GM18870 (cell line): ENCODE data around the gene GLE1.

Experiments used
- ATAC-seq: cut with Tn5 transposase; IDR thresholded peaks from one replicate; pipeline ENCODE4 v1.9.1; 2021; ENCODE audit warnings: moderate library complexity; ENCODE audit not compliant: unreplicated experiment

The GLE1 gene, protein sequence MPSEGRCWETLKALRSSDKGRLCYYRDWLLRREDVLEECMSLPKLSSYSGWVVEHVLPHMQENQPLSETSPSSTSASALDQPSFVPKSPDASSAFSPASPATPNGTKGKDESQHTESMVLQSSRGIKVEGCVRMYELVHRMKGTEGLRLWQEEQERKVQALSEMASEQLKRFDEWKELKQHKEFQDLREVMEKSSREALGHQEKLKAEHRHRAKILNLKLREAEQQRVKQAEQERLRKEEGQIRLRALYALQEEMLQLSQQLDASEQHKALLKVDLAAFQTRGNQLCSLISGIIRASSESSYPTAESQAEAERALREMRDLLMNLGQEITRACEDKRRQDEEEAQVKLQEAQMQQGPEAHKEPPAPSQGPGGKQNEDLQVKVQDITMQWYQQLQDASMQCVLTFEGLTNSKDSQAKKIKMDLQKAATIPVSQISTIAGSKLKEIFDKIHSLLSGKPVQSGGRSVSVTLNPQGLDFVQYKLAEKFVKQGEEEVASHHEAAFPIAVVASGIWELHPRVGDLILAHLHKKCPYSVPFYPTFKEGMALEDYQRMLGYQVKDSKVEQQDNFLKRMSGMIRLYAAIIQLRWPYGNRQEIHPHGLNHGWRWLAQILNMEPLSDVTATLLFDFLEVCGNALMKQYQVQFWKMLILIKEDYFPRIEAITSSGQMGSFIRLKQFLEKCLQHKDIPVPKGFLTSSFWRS

DNA sequence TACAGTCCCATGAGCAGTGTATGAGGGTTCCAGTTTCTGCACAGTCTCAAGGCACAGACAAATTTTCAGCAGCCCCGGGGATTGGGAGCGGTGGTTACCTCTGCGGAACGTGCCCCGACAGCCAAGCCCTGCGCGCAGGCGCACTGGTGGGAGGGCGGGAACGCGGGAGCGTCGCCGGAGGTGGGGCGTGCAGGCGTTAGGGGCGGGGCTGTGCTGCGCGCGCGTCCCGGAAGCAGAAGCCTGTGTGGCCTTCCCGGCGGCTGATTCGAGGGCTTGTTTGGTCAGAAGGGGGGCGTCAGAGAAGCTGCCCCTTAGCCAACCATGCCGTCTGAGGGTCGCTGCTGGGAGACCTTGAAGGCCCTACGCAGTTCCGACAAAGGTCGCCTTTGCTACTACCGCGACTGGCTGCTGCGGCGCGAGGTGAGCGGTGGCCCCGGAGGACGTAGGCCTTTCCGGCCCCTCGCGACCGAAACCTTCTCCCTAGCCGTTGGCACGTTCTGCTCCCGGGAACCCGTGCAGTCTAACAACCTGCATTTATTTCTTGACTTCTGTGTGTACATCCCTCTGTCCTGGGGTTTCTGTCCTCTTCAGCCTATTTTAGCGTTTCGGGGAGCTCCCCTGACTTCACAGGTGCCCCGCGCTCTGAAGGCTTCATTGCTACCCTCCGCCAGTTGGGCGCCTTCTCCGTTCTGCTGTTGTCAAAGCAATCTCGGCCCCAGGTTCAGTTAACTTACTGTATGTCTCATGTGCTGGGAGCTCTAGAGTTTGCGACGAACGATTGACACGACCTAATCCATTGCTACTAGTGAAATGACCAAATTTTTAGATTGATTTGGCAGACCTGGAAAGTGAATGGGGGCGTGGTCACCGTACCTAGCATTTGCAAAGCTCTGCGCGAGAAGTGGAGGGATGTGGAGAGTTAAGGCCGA is at the start of gene GLE1:
GLE1 (plus strand) TSS at position 235 of the 929 bp plus-strand sequence; CDS start at position 322, 87 bp downstream.
- ATAC-seq, result peak; percentile 55

DNA sequence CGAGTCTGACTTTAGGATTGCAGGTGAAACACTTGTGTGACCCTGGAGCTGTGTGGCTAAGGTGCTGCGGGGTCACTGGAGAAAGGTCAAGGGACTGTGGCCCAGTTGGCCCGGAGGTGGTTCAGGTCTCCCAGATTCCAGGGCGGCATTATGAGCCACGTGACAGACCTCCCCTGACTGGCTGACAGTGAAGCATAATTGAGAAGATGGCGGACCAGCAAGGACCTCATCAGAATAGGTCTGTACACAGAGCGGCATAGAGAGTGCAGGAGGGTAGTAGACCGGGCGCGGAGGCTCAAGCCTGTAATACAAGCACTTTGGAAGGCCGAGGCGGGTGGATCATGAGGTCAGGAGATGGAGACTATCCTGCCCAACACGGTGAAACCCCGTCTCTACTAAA is 49.5 kb upstream of the GLE1 start:
- ATAC-seq, result no peak

DNA sequence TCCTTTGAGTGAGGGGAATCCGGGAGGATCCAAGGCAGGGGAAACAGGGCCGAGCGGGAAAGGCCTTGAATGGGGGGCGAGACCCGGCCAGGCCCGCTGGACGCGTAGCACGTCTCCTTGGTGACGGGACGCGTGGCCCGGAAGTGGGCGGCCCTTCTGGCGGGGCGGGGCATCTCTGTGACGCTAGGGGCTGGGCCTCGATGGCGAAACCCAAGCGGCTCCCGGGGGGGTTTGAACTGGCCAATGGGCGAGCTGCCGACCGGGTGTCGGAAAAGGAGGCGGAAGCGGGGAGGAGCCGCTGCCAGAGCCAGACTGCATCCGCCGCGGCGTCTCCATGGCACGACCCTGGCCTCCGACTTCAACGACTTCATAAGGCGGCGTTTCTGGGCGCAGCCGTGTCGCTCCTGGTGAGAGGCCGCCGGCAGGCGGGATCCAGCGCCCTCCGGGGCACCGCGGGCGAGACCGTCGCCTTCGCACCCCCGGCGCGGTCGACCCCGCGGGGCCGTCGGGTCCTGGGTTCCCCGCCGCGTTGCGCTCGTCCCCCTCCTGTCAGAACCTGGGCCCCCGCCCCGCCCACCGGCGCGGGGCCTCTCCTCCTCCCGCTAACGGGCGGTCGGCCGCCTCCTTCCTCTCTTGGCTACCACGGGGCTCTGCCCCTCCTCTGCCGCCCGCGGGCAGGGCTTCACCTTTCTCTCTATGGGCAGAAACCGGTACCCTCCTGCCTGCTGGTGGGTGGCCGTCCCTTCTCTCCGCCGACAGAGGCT is 48.5 kb upstream of the GLE1 start, which contains the start of gene ODF2:
ODF2 (plus strand) TSS at position 158 of the 764 bp plus-strand sequence; CDS start at position 244, 86 bp downstream.
- peak; percentile 76 for ATAC-seq

DNA sequence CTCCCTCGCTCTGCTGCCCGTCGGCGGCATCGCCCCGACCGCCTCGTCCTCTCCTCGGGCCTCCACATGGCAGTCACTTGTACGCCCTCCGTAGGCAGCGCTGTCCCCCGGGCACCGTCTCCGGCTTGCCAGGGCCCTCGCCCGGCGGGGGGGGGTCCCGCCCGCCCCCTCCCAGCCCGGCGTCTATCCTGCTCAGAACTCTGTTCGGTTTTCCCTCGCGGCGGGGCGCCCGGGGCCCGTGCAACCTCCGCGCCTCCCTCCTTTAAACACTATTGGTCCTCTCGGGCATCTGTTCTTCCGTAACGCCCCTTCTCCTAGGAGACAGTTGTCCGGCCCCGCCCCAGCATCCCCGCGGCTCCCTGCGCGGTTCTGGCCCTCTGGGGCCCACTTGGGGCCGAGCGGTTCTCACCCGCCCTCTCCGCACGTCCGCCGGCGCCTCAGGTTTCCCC is 47.9 kb upstream of the GLE1 start:
- ATAC-seq, result peak; percentile 43

DNA sequence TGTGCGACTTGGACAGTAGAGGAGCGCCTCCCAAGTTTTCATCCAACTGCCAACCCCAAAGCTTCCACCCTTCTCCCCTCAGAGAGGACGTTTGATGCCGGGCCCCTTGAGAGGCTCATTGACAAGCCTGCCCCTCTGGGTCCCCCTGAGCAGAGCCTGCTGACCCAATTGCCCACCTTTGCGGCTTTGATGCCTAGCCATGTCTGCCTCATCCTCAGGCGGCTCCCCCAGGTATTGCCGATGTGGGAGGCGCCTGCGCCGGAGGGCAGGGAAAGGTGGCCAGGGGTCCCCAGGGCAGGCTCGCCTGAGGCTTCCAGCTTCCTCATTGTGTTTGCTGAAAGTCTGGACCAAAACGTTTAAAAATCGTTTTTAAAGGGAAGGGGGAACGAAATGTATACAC is 47.3 kb upstream of the GLE1 start:
- ATAC-seq, result no peak

DNA sequence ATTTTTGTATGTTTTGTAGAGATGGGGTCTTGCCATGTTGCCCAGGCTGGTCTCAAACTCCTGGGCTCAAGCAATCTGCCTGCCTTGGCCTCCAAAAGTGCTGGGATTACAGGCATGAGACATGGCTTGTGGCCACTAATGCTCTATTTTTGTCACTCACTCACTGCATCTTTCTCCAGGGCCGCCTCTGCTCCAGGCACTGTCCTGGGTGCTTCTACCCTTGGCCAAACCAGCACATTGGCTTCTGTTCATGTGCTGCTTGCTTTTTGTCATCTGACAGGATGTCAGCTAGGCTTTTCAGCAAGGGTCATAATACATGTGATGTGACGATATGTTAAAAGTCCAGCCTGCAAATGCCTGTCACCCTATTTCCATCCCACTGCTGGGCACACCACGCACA is 45.5 kb upstream of the GLE1 start:
- no peak for ATAC-seq

DNA sequence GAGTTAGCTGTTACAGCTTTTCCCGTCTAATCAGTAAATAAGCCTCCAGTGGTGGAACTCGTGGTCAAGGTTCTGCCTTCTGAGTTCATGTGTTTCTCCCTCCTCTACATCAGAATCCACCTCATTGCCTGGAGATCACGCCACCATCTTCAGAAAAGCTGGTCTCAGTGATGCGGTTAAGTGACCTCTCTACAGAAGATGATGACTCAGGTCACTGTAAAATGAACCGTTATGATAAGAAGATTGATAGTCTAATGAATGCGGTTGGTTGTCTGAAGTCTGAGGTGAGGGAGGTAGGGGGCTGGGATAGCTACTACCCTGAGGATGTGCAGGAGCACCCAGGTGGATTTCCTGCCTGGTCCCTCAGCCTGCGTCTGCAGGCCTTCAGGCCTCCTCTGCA is 35.4 kb upstream of the GLE1 start:
- no peak for ATAC-seq

DNA sequence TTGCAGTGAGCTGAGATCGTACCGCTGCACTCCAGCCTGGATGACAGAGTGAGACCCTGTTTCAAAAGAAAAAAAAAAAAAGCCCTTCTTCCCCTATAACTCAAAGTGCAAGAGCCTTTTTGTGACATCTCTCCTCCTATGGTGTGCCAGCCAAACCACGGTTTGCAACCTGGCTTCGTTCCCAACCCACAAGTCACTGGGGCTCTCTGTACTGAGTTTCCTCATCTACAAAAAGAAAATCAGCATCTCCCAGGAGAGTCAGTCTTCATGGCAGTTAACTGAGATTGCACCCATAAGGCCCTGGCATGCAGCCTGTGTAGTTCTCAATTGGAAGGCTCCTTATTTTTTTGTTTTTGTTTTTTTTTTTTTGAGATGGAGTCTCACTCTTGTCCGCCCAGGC is 34.0 kb upstream of the GLE1 start:
- no peak for ATAC-seq

- ATAC-seq, result no peak
Measured at GRCh38 chr9:128473104-128473503, 31.4 kb upstream of the GLE1 start.

DNA sequence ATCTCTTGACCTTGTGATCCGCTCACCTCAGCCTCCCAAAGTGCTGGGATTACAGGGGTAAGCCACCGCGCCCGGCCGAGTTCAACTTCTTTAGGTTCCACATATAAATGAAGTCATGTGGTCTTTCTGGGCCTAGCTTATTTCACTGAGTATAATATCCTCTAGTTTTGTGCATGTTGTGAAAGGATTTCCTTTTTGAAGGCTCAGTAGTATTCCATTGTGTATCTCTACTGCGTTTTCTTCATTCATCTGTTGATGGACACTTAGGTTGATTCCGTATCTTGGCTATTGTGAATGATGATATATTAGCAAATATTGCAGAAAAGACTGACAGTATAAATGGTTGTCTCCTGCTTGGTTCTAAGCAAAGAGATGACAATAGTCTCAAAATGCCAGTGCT is 28.7 kb upstream of the GLE1 start:
- no peak for ATAC-seq

GRCh38 chr9:128479262-128479661 is 25.3 kb upstream of the GLE1 start:
- no peak for ATAC-seq

- no peak for ATAC-seq
Measured at GRCh38 chr9:128481561-128481960, 23.0 kb upstream of the GLE1 start.

- ATAC-seq, result no peak
Measured at GRCh38 chr9:128482186-128482585, 22.3 kb upstream of the GLE1 start.

DNA sequence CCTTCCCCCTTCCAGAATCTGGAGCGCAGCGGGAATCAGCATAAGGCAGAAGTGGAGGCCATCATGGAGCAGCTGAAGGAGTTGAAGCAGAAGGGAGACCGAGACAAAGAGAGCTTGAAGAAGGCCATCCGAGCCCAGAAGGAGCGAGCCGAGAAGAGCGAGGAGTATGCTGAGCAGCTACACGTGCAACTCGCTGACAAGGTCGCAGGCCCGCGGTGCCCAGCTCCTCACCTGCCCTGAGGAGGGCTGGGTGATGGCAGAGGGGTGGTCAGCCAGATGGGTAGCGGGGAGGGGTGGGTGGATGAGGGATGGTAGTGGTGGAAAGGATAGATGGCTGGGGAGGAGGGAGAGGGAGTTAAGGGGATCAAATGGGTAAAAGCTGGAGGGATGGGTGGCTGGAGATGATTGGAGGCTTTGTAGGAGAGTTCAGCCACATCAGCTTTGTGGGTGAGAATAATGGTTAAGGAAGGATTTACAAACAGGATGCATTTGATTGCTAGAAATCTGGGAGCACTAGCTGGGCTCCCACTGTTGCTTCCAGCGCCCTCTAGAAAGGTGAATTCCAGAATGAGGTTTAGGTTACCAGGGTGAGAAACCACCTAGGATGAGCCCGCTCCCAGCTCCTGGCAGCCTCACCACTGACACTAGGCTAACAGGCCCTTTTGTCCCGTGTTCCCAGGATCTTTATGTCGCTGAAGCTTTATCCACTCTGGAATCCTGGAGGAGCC is 19.7 kb upstream of the GLE1 start:
- ATAC-seq, result no peak

- ATAC-seq, result no peak
Measured at GRCh38 chr9:128485414-128485855, 19.1 kb upstream of the GLE1 start.

- ATAC-seq, result no peak
Measured at GRCh38 chr9:128486201-128486600, 18.3 kb upstream of the GLE1 start.

GRCh38 chr9:128493424-128493823 is 11.1 kb upstream of the GLE1 start:
- ATAC-seq, result no peak

DNA sequence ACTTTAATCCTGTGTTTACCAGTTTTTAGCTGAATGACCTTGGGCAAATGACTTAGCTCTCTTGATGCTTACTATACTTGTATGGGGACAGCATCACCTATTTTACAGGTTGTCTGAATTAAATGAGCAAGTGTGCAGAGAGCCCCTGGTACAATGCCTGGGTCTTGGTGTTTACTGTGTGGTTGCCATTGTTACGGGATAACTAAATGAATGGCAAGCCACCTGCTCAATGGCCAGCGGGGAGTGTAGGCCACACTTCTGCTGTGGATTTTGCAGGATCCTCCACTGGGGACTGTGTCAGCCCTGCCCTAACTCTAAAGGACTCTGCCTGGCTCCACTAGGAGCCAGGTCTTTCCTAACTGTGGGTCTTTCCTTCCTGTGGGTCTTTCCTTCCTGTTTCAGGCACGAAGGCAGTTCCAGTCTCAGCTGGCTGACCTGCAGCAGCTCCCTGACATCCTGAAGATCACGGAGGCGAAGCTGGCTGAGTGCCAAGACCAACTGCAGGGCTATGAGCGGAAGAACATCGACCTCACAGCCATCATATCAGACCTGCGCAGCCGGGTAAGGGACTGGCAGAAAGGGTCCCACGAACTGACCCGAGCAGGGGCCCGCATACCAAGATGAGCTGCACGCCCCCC is 10.3 kb upstream of the GLE1 start:
- ATAC-seq, result no peak

DNA sequence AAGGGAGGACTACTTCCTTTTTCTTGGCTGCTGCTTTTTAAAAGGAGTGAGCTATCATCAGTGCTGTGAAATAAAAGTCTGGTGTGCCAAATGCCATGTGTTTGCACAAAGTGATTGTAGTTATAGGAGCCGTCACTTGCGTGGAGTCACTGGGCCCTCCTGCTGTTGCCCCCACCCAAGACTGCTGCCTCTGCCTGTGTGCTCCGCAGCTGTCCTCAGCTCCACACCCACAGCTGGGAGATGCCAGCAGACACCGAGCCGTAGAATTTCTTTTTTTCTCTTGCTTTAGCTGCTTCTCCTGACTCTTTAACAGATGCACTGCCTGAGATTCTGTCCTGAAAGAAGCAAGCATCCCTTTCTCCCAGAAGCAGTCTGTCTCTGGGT is 9.8 kb upstream of the GLE1 start:
- no peak for ATAC-seq
